Gastrocnemius medialis (tissue), 4 donors: Measurements from ENCODE around the gene MICU1. TPM values are rescaled to one million over a fixed set of nuclear protein-coding genes. Genes with fewer than 3 reads are reported as not detected.

Source experiments
- ATAC-seq, 2 donors: fragments of 150-250 bp; one replicate each; pipeline ENCODE4 v1.9.1; 2016
- DNase-seq, 2 donors: peaks; one replicate each; pipeline ENCODE4 v3.0.0-alpha.2; 2019
- H3K27ac ChIP-seq, 4 donors: fragments of 200-600 bp; sonication (generic); 1 replicate in 1 of 4; 2 replicates in 3 of 4; pipeline ENCODE4 v1.5.1; 2016 to 2018; ENCODE audit warnings: mild to moderate bottlenecking in 2 of 4, moderate library complexity in 1 of 4
- H3K27me3 ChIP-seq, 3 donors: fragments of 200-600 bp; sonication (generic) in 2 of 3; 1 replicate in 1 of 3; 2 replicates in 2 of 3; pipeline versions ENCODE4 v1.5.1 to v1.6.0; 2016 to 2019; ENCODE audit warnings: mild to moderate bottlenecking in 1 of 3, moderate library complexity in 1 of 3
- H3K36me3 ChIP-seq, 2 donors: fragments of 200-600 bp; sonication (generic) in 1 of 2; one replicate each; pipeline ENCODE4 v1.5.1; 2017 to 2018
- H3K4me1 ChIP-seq, 2 donors: fragments of 200-600 bp; sonication (generic) in 1 of 2; one replicate each; pipeline ENCODE4 v1.5.1; 2016 to 2017; ENCODE audit warnings: mild to moderate bottlenecking in 2 of 2
- H3K4me3 ChIP-seq, 4 donors: fragments of 200-600 bp; sonication (generic) in 3 of 4; 1 replicate in 1 of 4; 2 replicates in 3 of 4; pipeline ENCODE4 v1.5.1; 2016 to 2019; ENCODE audit warnings: mild to moderate bottlenecking in 2 of 4
- H3K9me3 ChIP-seq, 3 donors: fragments of 200-600 bp; sonication (generic) in 2 of 3; 1 replicate in 1 of 3; 2 replicates in 2 of 3; pipeline ENCODE4 v1.5.1; 2016 to 2019
- CTCF ChIP-seq, 5 experiments: fragments of 450-650 bp in 3 of 5; fragments of 200-600 bp in 2 of 5; sonication (generic) in 2 of 5; IDR thresholded peaks in 4 of 5; conservative IDR thresholded peaks in 1 of 5; 1 replicate in 4 of 5; 2 replicates in 1 of 5; pipeline ENCODE4 v1.5.1; 2016 to 2019; ENCODE audit warnings: antibody characterized with exemption in 5 of 5, mild to moderate bottlenecking in 3 of 5, moderate library complexity in 3 of 5
- POLR2A ChIP-seq, 2 donors: fragments of 450-650 bp; IDR thresholded peaks; one replicate each; pipeline ENCODE4 v1.6.1; 2017; ENCODE audit warnings: antibody characterized with exemption in 2 of 2, mild to moderate bottlenecking in 2 of 2, moderate library complexity in 2 of 2
- in situ Hi-C, 4 donors: fragments of 200-750 bp; cut with MboI; loops; one replicate each; pipeline versions ENCODE4 v1.15.0 to v1.8.0; 2017; ENCODE audit warnings: low sequenced_read_pairs in 4 of 4
- intact Hi-C: fragments of 100-400 bp; cut with DNase I; formaldehyde crosslinking; loops from one replicate; pipeline ENCODE4 v1.15.1; 2023; ENCODE audit warnings: low total_unique reads
- total RNA-seq, 4 donors: library from RNA; depleted of rRNA; stranded (reverse); fragments of >200 nt; gene quantifications; one replicate each; pipeline versions ENCODE4 v1.1.0 to v1.2.3, GENCODE V29; 2016

MICU1 gene
- total RNA-seq, 4 donors from 2014 or later: 42.7 to 62.2 (median 51.9) TPM

- Histone ChIP-seq H3K4me1 (peaks cover 4 to 5% of the 10 kb centered on the region in 2 donors), H3K27ac (no peak overlapping the region), H3K36me3 (no peaks in the 10 kb centered on the region), H3K9me3 (no peaks in the 10 kb centered on the region), H3K4me3 (no peak overlapping the region), H3K27me3 (no peaks in the 10 kb centered on the region)
- intact Hi-C loops: no loop called here
- TF ChIP-seq CTCF (IDR thresholded peaks at IDR 0.05 in 4 of 5, conservative IDR thresholded peaks at IDR 0.05 in 1 of 5) (no peak), POLR2A (IDR thresholded peaks at IDR 0.05) (no peak)
- DNase-seq: no peak
- in situ Hi-C loops: no loop called here
- peak in 1 of 2 donors; percentile 75 for ATAC-seq
Measured at GRCh38 chr10:72598769-72599701, 26.8 kb downstream of the MICU1 start.

- Histone ChIP-seq H3K4me1 (peaks cover 4 to 5% of the 10 kb centered on the region in 2 donors), H3K27me3 (no peaks in the 10 kb centered on the region), H3K36me3 (no peaks in the 10 kb centered on the region), H3K27ac (no peak overlapping the region), H3K4me3 (no peak overlapping the region), H3K9me3 (no peaks in the 10 kb centered on the region)
- DNase-seq (no peak), ATAC-seq (no peak)
- no peak for TF ChIP-seq CTCF (IDR thresholded peaks at IDR 0.05 in 4 of 5, conservative IDR thresholded peaks at IDR 0.05 in 1 of 5)
- no peak for TF ChIP-seq POLR2A (IDR thresholded peaks at IDR 0.05)
- intact Hi-C loops: no loop called here
- in situ Hi-C loops: no loop called here
Measured at GRCh38 chr10:72597897-72598296, 28.0 kb downstream of the MICU1 start.

DNA sequence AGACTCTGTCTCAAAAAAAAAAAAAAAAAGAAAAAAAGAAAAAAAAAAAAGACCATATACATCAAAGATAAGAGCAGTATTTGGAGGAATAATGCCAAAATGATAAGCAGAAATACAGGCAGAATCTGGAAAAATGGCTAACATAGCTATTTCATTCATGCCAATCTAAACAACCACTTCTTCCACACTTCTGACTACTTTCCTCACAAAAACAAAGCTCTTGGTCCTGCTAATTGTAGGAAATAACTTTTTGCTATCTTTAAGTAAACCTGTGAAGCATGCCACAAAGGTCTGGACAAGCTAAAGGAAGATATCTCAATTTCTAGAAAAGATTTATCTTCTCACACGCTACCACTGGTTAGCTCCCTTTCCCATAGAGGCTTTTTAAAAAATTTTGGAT, 30.4 kb downstream of the MICU1 start:
- no peak for ATAC-seq
- H3K9me3 ChIP-seq: no peaks in the 10 kb centered on the region
- intact Hi-C loops: no loop called here
- TF ChIP-seq CTCF (IDR thresholded peaks at IDR 0.05 in 4 of 5, conservative IDR thresholded peaks at IDR 0.05 in 1 of 5) (no peak), POLR2A (IDR thresholded peaks at IDR 0.05) (no peak)
- H3K27me3 ChIP-seq: no peaks in the 10 kb centered on the region
- DNase-seq: no peak
- no peak overlapping the region for H3K27ac ChIP-seq
- H3K36me3 ChIP-seq: no peaks in the 10 kb centered on the region
- in situ Hi-C loops: no loop called here
- H3K4me3 ChIP-seq: no peak overlapping the region
- peaks cover 4 to 5% of the 10 kb centered on the region in 2 donors for H3K4me1 ChIP-seq

- no peak for DNase-seq
- peaks cover 3 to 4% of the 10 kb centered on the region in 2 donors for H3K4me1 ChIP-seq
- H3K36me3 ChIP-seq: no peaks in the 10 kb centered on the region
- ATAC-seq: no peak
- intact Hi-C loops (no loop called here), in situ Hi-C loops (no loop called here)
- H3K27ac ChIP-seq: no peak overlapping the region
- no peaks in the 10 kb centered on the region for H3K9me3 ChIP-seq
- no peak for TF ChIP-seq CTCF (IDR thresholded peaks at IDR 0.05 in 4 of 5, conservative IDR thresholded peaks at IDR 0.05 in 1 of 5)
- TF ChIP-seq POLR2A (IDR thresholded peaks at IDR 0.05): no peak
- no peak overlapping the region for H3K4me3 ChIP-seq
- no peaks in the 10 kb centered on the region for H3K27me3 ChIP-seq
Measured at GRCh38 chr10:72593963-72594362, 31.9 kb downstream of the MICU1 start.
